IPS DF 6.9 (cell line): Measurements from ENCODE around the gene KCNN3.

Experiments used
- DNase-seq: peaks from one replicate; pipeline ENCODE4 v3.0.0-alpha.2; 2013; ENCODE audit warnings: low read depth, low spot score
- H3K27ac ChIP-seq: one replicate; pipeline ENCODE4 v1.5.1; 2013; ENCODE audit warnings: low read length, control low read depth
- H3K27me3 ChIP-seq: 2 replicates; pipeline ENCODE4 v1.6.1; 2013; ENCODE audit warnings: mild to moderate bottlenecking, low read length; ENCODE audit not compliant: control insufficient read depth, insufficient read depth
- H3K36me3 ChIP-seq: 2 replicates; pipeline ENCODE4 v1.6.1; 2013; ENCODE audit warnings: low read length; ENCODE audit not compliant: control insufficient read depth, insufficient read depth
- H3K4me1 ChIP-seq: 2 replicates; pipeline ENCODE4 v1.6.1; 2013; ENCODE audit warnings: low read length; ENCODE audit not compliant: control insufficient read depth, insufficient read depth
- H3K4me3 ChIP-seq: 2 replicates; pipeline ENCODE4 v1.5.1; 2013; ENCODE audit warnings: mild to moderate bottlenecking, low read length
- H3K9me3 ChIP-seq: 2 replicates; pipeline ENCODE4 v1.6.1; 2013; ENCODE audit warnings: low read length, inconsistent platforms; ENCODE audit not compliant: control insufficient read depth, insufficient read depth
- WGBS: extraction: QIAGEN DNeasy Blood & Tissue Kit; methylation state at CpG from one replicate; pipeline ENCODE4 v1.1.7; 2013; ENCODE audit warnings: mixed read lengths, missing lambda C conversion rate; ENCODE audit not compliant: insufficient read length, insufficient coverage; 5-methylcytosine and 5-hydroxymethylcytosine counted together

Gene KCNN3

DNA sequence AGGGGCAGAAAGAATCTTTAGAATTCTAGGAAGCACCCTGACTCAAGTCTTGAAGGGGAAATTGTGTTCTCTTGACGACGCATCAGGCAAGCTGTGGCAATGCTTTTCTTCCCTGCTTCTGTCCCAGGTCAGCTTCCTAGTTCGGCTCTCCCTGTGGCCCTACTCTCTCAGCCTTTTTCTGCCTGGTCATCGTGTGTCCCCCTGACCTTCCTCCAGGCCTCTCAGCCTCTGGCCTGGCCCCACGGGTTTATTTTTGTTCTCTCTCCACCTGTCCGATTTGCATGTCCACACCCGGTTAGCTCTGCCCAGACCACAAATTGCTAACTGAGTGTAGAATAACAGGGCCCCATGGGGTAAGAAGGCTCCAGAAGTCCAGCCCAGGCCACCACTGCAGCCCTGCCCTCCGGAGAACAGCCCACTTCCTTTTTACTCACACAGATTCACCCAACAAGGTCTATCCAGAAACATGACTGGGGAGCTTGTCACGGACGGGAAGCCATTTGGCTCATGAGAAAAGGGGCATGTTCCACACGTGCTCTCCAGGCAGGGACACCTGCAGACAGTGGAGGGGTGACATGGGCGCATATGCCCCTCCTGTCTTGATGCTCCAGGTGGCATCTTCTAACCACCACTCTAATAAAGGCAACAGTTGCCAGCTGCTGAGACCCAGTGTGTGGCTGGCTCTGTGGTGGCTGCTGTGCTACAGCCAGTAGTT is 9.8 kb downstream of the KCNN3 start:
- DNase-seq = no peak
- Histone ChIP-seq H3K27me3 (no peaks in the 10 kb centered on the region), H3K4me3 (no peak overlapping the region), H3K36me3 (no peaks in the 10 kb centered on the region), H3K9me3 (no peaks in the 10 kb centered on the region), H3K27ac (no peak overlapping the region), H3K4me1 (peaks cover 1% of the 10 kb centered on the region; the same call in 1 of the 2 replicates)
- whole genome bisulfite sequencing = no CpG with 5 or more reads among the region's 12 CpGs

DNA sequence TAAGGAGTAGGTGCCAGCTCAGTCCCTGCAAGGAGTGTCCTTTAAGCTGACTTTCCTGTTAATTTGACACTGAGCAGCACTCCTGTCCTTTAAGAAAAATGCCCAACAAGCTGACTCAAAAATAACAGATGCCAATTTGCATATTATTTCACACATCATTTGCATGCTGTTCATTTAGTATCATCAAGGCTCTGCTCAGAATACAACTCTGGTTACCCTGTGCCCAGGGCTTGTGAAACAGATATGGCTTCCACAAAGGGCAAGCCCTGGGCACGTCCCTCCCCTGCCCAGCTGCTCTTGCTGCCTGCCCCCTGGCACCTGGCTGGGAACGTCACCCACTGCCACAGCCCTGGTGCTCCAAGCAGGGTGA is 10.3 kb downstream of the KCNN3 start:
- Histone ChIP-seq H3K4me1 (peaks cover 1% of the 10 kb centered on the region; the same call in 1 of the 2 replicates), H3K27ac (no peak overlapping the region), H3K4me3 (no peak overlapping the region), H3K36me3 (no peaks in the 10 kb centered on the region), H3K9me3 (no peaks in the 10 kb centered on the region), H3K27me3 (no peaks in the 10 kb centered on the region)
- no CpG with 5 or more reads among the region's 2 CpGs for WGBS
- DNase-seq = no peak

DNA sequence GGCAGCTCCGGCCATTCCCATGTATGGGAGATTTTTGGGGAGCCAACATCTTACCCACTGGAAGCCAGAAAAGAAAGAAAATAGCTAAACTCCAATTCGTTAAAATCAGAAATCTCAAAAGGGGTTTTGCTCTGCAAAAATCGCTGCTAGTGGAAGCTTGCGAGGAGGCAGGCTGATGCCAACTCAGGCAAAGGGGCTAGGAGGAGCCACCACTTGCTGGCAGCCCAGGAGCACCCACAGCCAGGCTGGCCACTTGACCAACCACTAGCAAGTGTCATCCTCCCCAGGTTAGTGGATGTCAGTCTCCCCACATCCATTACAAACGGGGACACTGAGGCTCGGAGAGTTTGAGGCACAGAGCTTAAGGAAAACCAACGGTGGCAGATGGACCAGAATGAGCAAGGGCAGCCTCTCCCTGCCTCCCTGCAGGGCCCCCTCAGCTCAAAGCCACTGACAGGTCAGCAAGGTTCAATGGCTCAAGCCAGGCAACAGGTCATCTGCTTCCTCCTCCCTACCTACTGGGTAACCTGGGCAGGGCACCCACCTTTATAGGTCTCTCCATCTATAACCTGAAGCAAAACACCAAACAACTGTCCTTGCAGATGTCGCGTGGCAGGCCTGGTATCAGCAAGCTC is 10.8 kb downstream of the KCNN3 start:
- no peak for DNase-seq
- no peaks in the 10 kb centered on the region for H3K9me3 ChIP-seq
- H3K4me1 ChIP-seq = peaks cover 1% of the 10 kb centered on the region; the same call in 1 of the 2 replicates
- no peak overlapping the region for H3K27ac ChIP-seq
- H3K4me3 ChIP-seq = no peak overlapping the region
- H3K36me3 ChIP-seq = no peaks in the 10 kb centered on the region
- no CpG with 5 or more reads among the region's 9 CpGs for WGBS
- H3K27me3 ChIP-seq = no peaks in the 10 kb centered on the region

DNA sequence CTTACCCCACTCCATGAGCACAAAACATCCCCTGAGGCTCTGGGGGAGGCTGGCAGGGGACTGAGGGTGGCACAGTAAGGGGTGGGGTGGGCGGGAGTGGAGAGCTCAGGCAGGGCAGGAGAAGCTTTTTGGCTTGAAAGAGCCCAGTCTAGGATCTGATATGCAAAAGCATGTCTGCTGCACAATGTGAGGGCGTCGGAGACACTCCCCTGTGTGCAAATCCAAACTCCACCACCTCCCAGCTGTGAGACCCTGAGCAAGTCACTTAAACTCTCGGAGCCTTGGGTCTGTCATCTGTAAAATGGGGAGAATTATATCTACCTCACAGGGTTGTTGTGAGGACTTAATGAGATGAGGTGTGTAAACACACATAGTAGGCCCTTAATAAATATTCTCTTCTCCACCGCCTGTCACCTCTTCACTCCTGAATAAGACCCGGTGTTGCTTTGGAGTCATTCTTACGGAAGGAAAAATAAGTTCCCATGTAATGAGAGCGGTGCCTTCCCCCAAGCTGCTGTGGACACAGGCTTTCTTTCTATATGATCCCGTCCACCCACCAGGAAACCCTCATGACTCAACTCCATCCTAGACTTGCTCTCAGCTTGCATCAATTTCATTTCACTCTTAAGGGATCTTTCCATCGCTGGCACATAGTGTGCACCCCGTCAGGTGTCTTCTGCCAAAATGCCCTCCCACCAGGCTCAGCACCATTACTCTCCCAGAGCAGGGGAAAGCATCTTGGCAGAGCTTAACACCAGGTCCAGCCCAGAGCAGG is 12.5 kb downstream of the KCNN3 start:
- Histone ChIP-seq H3K27me3 (no peaks in the 10 kb centered on the region), H3K27ac (no peak overlapping the region), H3K9me3 (no peaks in the 10 kb centered on the region), H3K4me3 (no peak overlapping the region), H3K36me3 (no peaks in the 10 kb centered on the region), H3K4me1 (no peaks in the 10 kb centered on the region; the same call in 1 of the 2 replicates)
- WGBS = no CpG with 5 or more reads among the region's 11 CpGs
- DNase-seq = no peak

DNA sequence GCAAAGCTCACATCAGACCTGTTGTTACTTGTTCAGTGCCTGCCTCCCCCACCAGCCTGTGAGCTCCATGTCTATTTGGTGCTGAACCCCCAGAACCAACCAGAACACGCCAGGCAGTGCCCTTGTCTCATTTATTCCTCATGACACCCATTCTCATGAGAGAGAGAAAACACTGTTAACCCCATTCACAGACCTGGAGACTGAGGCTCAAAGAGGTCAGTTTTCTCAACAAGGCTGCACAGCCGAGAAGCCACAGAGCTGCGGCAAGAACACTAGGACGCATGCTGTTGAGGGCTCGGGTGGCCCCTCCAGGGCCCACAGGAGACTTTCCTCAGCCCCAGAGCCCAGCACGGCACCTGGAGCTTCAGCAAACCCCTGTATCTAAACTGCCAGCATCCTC is 13.1 kb downstream of the KCNN3 start:
- H3K27ac ChIP-seq = no peak overlapping the region
- no peaks in the 10 kb centered on the region; the same call in 1 of the 2 replicates for H3K4me1 ChIP-seq
- H3K27me3 ChIP-seq = no peaks in the 10 kb centered on the region
- no peaks in the 10 kb centered on the region for H3K36me3 ChIP-seq
- H3K9me3 ChIP-seq = no peaks in the 10 kb centered on the region
- no CpG with 5 or more reads among the region's 6 CpGs for WGBS
- no peak overlapping the region for H3K4me3 ChIP-seq
- no peak for DNase-seq

DNA sequence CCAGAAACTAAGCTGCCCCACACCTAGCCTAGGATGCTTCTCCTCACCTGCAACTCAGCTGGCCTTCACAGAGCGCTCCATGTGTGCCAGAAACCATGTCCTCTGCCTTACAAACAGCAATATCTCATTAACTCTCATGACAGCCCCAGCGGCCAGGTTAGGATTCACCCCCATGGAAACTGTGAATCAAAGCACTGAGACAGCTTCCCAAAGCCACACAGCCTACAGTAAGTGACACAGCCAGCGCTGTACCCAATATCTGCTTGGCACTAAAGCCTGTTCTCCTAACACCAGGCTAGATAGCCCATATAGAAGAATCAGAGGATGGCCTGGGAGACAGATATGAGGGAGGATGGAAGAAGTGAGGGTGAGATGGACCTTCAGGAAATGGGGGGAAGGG is 13.5 kb downstream of the KCNN3 start:
- Histone ChIP-seq H3K27ac (no peak overlapping the region), H3K27me3 (no peaks in the 10 kb centered on the region), H3K4me3 (no peak overlapping the region), H3K4me1 (no peaks in the 10 kb centered on the region; the same call in 1 of the 2 replicates), H3K36me3 (no peaks in the 10 kb centered on the region), H3K9me3 (no peaks in the 10 kb centered on the region)
- no CpG with 5 or more reads among the region's 3 CpGs for WGBS
- DNase-seq = no peak

DNA sequence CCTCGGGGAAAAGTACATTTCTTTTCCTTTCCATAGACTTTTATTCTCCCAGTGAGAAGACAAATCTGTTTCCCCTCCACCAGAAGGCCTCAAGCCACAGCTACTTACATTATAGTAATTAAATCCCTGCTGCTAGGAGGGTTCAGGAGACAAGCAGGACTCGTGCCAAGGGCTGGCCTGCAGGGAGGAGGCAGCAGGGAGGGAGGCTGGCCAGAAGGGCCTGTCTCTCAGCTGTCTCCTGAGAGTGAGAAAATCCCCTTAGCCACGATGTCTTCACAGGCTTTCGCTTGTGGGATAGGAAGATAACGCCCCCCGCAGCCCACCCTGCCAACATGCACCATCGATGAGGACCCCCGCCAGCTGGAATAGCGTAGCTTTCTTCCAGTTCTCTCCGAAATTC is 14.0 kb downstream of the KCNN3 start:
- H3K9me3 ChIP-seq = no peaks in the 10 kb centered on the region
- H3K27ac ChIP-seq = no peak overlapping the region
- no peak for DNase-seq
- H3K27me3 ChIP-seq = no peaks in the 10 kb centered on the region
- H3K4me1 ChIP-seq = no peaks in the 10 kb centered on the region; the same call in 1 of the 2 replicates
- no peak overlapping the region for H3K4me3 ChIP-seq
- H3K36me3 ChIP-seq = no peaks in the 10 kb centered on the region
- no CpG with 5 or more reads among the region's 10 CpGs for WGBS

DNA sequence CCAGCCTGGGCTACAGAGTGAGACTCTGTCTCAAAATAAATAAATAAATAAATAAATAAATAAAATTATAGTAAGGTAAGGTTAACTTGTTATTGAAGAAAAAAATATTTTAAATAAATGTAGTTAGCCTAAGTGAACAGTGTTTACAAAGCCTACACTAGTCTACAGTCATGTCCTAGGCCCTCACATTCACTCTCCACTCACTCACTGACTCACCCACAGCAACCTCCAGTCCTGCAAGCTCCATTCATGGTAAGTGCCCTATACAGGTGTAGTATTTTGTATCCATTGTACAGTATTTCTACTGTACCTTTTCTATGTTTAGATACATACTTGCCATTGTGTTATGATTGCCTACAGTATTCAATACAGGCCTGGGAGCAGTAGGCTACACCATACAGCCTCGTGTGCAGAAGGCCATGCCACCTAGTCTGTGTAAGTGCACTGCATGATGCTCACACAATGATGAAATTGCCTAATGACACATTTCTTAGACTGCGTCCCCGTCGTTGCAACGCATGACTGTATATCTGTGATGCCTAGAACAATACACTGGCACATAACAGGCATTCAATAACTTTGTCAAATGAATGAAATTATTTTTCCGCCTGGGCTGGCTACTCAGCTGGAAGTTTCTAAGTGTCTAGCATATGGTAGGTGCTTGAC is 14.8 kb downstream of the KCNN3 start:
- Histone ChIP-seq H3K27me3 (no peaks in the 10 kb centered on the region), H3K36me3 (no peaks in the 10 kb centered on the region), H3K9me3 (no peaks in the 10 kb centered on the region), H3K4me3 (no peak overlapping the region), H3K27ac (no peak overlapping the region), H3K4me1 (peaks cover under 1% of the 10 kb centered on the region; the same call in 1 of the 2 replicates)
- no CpG with 5 or more reads among the region's 6 CpGs for WGBS
- no peak for DNase-seq

DNA sequence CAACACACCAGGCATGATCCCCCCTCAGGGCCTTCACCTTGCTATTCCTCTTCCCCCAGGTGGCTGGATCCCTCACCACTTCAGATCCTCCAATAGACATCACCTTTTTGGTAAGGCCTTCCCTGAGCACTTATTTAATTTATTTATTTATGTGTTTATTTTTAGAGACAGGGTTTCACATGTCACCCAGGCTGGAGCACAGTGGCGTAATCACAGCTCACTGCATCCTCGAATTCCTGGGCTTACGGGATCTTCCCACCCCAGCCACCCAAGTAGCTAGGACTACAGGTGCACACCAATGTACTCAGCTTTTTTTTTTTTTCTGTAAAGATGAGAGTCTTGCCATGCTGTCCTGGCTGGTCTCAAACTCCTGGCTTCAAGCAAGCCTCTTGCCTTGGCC is 17.2 kb downstream of the KCNN3 start:
- no peak overlapping the region for H3K27ac ChIP-seq
- WGBS = no CpG with 5 or more reads among the region's 3 CpGs
- DNase-seq = no peak

More for the DNA sequence above, 17.2 kb downstream of the KCNN3 start:
- Histone ChIP-seq H3K9me3 (no peaks in the 10 kb centered on the region), H3K27me3 (no peaks in the 10 kb centered on the region), H3K4me3 (no peak overlapping the region), H3K36me3 (no peaks in the 10 kb centered on the region), H3K4me1 (0 out of 2 replicates have a peak, but pooled peaks cover 2% of the 10 kb centered on the region)
